ENCODE measurements around the gene PAPSS2.

Gene PAPSS2

DNA sequence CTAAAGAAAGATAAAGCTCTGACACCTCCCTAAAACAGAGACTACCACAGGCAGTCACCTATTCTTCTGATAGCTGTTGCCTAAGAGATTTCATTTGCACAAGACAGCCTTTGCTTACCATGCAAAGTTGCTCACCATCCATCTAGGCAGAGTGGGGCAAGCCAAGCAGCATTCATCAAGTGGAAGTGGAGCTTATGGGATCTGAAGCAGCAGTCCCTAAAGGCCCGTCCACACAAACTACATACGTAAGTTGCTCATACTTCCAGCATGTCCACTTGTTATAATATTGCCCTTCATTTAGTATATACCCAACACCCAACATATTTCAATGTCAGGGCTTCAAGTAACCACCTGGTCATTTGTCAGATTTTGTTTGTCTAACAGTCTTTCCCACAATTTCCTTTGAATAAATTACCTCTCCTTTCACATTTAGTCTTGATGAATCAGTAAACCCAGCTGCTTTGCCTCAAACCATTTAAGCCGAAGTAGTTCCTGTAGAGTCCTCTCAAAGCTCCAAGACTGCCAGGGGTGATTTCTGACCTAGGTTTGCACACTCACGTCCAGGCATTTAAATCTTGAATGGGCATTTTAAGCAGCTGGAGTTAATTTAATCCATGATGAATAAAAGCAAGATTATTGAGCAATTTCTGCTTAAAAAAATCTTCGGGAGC, 90.5 kb downstream of the PAPSS2 start:
- no peak for DNase-seq (ENCODE audit: low read depth in 2 of 2)

DNA sequence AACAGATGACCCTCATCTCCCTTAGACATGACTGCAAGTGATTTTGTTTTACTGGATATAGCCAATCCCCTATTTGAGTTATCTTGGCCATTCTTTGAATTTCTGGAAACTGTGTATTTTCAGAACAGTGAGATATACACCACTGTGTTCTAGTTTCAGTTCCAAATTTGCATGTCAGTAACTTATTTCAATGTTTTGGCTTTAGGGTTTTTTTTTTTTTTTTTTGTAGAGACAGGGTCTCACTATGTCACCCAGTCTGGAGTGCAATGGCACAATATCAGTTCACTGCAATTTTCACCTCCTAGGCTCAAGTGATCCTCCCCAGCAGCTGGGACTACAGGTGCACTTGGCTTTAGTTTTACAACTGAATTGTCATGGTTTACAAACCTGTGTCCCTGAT, 91.1 kb downstream of the PAPSS2 start:
- no peak for DNase-seq (ENCODE audit: low read depth in 2 of 2)

DNA sequence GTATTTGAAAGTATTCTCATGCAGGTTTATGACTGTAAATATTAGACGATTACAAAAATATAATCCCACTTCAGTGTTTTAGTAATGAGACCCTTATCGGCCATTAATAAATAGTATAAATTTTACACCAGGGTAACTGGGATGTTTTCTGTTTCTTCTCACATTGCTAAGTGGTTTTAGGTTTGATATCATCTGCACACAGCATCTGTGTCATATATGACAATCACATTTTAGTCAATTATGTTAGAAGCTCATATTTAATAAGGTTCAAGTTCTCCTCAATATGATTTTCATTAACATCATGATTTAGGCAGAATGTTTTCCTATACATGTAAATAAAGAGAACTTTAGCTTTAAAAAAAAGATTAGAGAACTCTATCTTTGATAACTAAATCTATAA, 91.6 kb downstream of the PAPSS2 start:
- no peak for DNase-seq (ENCODE audit: low read depth in 2 of 2)

DNA sequence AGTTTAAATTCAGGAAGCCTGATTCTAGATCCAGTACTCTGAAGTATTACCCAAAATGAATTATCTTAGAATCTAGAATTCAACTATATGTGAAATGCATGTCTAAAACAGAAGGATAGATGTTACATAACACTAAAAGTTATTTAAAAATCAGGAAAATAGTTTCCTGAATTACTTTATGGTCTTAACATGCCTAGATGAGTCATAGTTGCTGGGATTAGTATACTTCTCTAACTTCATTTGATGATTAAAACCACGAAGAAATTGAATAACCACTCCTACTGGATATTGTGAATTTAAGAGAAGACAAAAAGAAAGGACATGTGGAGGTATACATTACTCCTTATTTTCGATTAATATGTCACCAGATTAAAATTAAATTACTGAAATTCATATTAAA, 92.9 kb downstream of the PAPSS2 start:
- DNase-seq (ENCODE audit: low read depth in 2 of 2), result no peak

DNA sequence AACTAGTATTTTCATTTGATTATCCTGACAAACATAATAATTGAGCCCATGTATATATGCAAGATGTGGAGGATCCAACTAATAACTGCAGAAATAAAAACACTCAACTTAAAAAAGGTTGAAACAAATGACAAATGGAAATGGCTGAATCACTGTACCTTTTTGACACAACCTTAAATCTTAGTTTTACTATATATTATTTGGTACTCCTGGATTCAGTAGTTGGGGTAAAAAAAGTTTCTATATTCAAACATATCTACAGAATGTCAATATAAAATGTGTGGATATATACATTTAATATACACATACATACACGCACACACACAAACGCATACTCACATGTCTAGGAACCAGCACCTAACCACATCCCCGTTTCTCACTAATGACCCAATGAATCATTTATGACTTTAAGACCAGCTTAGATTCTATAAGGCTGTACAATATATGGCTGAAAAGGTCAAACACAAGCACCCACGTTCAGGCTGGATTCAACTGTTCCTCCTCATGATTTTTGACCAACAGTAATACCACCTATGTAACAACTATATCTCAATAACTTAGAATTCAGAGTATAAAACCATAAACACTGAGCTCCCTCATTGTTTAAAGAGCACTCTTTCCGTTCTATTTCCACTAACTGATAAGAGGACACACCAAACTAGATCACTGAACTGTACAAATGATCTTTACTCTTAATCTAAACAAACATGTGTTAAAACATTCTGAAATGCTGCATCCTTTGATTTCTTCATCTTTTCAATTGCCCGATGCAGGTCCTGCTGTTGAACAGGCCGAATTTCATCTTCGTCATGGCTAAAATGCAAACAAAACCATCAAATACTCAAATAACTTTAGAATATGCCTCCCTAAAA, 94.6 kb downstream of the PAPSS2 start:
- DNase-seq (ENCODE audit: low read depth in 2 of 2), result no peak

DNA sequence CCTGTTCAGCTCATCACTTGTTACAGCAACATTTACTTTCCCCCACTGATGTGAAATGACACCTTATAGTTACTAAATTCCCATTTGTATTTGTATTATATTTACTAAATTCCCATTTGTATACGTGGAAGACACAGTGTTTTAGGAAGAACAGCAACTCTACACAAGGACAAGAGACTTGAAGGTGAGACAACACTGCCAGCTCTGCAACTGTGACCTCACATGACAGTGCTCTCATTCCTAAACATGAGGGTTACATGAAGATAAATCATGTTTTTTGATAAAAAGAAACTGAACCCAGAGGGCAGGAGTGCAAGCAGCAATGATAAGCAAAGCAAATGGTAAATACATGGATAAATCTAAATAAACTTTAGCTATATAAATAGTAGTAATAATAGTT, 98.0 kb downstream of the PAPSS2 start:
- no peak for DNase-seq (ENCODE audit: low read depth in 2 of 2)

DNA sequence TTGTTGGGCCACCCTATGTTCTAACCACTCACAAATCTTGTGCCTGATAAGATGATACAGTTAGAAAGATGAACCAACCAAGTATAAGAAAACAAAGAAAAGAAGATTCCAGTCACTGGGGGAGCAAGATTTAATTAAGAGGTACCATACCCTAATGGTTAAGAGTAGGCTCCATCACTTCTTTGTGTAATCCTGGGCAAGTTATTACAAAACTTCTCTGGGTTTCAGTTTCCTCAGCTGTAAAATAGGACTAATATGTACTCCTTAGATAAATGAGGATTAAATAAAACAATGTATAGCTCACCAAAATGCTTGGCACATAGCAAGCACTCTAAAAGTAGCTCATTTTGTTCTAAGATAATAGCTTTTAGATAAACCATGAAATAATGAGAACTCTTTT, 99.9 kb downstream of the PAPSS2 start:
- DNase-seq (ENCODE audit: low read depth in 2 of 2), result no peak

DNA sequence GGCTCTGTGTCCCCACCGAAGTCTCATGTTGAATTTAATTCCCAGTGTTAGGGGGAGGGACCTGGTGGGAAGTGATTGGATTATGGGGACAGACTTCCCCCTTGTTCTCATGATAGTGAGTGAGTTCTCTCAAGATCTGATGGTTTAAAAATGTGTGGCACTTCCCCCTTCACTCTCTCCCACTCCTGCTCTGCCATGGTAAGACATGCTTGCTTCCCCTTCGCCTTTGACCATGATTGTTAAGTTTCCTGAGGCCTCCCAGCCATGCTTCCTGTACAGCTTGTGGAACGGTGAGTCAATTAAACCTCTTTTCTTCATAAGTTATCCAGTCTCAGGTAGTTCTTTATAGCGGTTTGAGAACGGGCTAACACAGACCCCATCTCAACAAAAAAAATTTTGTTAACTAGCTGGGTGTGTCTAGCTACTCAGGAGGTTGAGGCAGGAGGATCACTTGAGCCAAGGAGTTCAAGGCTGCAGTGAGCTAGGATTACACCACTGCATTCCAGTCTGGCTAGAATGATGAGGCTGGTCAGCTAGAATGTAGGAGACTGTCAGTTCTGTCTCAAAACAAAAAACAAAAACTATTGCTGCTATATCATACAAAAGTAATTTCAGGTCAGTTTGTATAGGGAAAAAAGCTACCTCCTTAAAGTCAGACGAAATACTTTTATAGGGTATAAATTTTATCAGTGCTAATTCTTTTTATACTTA, 100.7 kb downstream of the PAPSS2 start:
- no peak for DNase-seq (ENCODE audit: low read depth in 2 of 2)

DNA sequence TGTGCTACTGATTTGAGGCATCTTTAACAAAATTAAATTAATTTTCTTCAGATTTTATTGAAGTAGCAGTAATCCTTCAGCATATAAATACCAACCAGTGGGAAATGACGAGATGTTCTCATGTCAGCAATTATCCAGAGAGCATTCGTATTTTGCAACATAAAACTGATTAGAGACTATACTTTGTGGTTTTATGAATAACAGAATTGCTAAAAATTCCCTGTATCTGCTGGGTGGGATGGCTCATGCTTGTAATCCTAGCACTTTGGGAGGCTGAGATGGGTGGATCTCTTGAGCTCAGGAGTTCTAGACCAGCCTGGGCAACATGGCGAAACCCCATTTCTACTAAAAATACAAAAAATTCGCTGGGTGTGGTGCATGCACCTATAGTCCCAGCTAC, 101.5 kb downstream of the PAPSS2 start:
- DNase-seq (ENCODE audit: low read depth in 2 of 2), result no peak

DNA sequence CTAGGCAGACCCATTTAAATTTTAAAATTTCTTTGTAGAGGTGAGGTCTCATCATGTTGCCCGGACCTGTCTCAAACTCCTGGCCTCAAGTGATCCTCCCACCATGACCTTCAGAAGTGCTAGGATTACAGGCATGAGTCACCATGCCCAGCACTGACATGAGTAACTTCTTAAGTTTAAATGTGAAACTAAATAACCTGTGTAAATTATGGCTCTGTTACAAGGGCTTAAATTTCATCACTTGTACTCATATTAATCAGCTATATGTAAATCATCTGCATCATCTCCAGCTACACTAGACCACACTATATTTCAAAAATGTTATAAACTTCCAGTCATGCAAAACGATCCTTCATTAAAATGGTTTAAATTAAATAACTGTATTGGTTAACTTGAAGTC, 102.2 kb downstream of the PAPSS2 start:
- DNase-seq (ENCODE audit: low read depth in 2 of 2), result no peak

DNA sequence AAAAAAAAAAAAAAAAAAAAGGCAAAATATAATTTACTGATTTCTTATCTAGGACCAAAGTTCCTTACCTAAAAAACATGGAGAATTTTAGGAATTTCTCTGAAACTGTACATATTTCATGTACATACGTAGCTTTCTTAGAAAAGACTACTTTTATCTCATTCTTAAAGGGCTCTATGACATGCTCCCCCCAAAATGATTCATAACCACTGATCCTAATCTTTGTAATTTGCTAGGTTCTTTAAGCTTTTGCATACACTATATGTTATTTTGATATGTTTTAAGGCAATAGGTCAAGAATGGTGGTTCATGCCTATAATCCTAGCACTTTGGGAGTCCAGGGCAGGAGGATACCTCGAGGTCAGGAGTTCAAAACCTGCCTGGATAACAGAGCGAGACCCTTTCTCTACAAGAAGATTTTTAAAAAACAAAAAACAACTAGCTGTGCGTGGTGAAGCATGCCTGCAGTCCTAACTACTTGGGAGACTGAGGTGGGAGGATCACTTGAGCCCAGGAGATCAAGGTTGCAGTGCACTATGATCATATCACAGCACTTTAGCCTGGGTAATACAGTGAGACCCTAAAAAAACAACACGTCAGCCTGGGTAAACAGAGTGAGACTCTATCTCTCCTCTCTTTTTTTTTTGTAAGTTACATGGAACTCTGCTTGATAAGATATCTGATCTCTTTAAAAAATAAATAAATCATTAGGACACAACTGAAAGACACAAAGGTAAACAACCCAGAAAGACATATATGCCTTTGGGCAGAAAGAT, 103.6 kb downstream of the PAPSS2 start:
- no peak for DNase-seq (ENCODE audit: low read depth in 2 of 2)

DNA sequence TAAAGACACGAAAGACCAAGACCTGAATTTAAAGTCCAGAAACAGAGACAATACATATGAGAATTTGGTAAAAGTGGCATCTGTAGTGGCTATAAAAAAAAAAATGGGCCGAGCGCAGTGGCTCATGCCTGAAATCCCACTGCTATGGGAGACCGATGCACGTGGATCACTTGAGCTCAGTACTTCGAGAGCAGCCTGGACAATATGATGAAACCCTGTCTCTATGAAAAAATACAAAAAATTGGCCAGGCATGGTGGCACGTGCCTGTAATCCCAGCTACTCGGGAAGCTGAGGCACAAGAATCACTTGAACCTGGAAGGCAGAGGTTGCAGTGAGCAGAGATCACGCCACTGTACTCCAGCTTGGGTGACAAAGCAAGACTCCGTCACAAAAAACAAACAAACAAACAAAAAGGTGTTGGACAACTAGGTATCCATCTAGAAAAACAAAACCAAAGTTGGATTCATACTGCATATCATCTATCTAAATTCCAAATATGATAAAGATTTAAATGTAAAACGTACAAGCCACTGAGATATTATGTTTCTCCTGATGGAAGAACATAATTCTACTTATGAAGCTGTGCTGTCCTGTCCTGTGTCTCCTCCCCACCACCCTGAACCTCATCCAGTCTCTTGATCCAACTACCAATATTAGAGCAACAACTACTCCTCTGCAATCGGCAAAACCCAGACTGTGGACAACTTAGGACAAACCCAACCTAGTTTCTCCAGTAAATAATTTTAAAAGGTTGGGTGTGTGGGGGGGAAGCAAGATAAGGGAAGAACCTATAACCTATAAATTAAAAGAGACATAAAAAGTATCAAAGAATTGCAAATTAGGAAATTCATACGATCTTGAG, 104.6 kb downstream of the PAPSS2 start:
- DNase-seq (ENCODE audit: low read depth in 2 of 2), result no peak

DNA sequence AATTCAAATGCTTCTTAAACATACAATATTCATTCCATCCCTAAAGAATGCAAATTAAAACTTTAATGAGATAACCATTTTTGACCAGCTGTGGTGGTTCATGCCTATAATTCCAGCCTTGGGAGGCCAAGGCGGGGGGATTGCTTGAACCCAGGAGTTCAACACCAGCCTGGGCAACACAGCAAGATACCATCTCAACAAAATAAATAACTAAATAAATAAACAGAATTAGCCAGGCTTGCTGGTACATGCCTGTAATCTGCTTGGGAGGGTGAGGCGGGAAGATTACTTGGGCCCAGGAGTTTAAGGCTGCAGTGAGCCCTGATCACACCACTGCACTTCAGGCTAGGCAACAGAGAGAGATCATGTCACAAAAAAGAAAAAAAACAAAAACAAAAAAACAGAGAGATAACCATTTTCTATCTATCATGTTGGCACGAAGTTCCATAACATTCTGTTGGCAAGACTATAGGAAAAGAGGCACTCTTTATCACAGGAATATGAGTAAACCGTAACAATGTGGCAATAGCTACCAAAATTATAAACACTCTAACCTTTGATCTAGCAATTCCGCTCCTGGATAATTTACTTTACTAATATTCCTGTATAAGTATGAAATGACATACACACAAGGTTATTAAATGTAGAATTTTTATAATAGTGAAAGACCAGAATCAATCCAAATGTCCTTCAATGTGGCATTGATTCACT, 106.1 kb downstream of the PAPSS2 start:
- no peak for DNase-seq (ENCODE audit: low read depth in 2 of 2)

DNA sequence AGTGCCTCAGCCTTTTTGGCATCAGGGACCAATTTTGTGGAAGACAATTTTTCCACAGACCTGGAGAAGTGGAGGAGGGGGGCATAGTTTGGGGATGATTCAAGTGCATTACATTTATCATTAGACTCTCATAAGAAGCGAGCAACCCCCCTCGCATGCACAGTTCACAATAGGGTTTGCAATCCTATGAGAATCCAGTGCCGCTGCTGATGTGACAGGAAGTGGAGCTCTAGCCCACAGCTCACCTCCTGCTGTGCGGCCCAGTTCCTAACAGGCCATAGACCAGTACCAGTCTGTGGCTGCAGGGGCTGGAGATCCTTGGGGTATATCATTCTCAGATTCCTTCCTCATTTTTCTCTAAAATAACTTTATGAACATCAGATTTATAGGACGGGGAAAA, 107.6 kb downstream of the PAPSS2 start:
- DNase-seq (ENCODE audit: low read depth in 2 of 2), result no peak

DNA sequence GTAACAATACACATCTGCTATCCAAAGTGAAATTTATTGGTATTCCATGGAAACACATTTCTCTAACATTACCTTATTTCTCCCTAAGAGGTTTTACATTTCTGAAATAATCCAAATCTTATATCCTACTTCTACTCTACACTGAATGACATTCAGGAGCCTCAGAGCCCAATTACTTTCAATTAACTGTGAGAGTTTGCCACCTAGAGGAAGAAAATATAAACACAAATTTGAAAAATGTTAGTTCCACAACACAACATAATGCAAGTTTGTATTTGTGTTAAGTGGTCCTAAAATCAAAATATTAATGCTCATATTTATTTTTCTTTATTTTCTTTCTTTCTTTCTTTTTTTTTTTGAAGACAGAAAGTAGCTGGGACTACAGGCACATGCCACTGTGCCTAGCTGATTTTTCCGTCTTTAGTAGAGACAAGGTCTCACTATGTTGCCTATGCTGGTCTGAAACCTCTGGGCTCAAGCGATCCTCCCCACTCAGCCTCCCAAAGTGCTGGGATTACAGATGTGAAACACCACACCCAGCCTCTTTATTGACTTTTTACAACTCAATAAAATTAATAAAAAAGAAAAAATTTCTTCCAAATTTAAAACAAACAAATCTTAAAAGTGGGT, 112.3 kb downstream of the PAPSS2 start:
- no peak for DNase-seq (ENCODE audit: low read depth in 2 of 2)

DNA sequence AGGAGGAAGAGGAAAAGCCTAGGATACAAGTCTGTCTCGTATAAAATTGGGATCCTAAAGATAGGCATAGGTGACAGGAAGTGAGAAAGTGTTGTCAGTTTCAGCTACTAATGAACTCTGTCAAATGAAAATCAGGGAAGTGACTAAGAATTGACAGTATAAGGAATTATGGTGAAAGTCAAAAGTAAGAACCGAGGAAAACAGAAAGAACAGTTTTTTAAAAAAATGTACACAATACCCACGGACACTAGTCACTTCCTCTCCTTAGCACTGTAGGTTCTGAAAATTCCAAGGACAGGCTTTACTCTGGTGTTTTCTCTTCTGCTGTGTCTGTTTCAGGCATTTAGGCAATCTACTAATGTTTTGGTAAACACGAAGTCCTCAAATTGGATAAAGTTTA, 116.1 kb downstream of the PAPSS2 start:
- no peak for DNase-seq (ENCODE audit: low read depth in 2 of 2)

DNA sequence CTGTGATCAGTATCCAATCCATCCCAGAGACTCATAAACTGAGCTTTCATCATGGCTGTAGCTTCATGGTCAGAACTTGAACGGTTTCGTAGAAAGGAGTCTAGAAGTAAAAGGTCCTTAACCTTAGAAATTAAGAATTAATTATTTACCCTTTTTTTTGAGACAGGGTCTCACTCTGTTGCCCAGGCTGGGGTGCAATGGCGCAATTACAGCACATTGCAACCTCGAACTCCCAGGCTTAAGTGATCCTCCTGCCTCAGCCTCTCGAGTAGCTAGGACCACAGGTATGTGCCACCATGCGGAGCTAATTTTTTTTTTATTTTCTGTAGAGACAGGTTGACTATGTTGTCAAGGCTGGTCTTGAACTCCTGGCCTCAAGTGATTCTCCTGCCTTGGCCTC, 116.7 kb downstream of the PAPSS2 start:
- DNase-seq (ENCODE audit: low read depth in 2 of 2), result no peak

DNA sequence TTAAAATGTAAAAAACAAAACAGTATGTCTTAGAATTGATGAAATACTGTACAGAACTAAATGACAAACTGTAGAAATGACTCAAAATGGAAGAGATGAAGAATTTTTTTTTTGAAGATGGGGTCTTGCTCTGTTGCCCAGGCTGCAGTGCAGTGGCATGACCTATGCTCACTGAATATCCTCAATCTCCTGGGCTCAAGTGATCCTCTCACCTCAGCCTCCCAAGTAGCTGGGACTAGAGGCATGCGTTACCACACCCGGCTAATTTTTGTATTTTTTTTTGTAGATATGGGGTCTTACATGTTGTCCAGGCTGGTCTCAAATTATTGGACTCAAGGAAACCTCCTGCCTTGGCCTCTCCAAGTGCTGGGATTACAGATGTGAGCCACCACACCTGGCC, 121.9 kb downstream of the PAPSS2 start:
- DNase-seq (ENCODE audit: low read depth in 2 of 2), result no peak

DNA sequence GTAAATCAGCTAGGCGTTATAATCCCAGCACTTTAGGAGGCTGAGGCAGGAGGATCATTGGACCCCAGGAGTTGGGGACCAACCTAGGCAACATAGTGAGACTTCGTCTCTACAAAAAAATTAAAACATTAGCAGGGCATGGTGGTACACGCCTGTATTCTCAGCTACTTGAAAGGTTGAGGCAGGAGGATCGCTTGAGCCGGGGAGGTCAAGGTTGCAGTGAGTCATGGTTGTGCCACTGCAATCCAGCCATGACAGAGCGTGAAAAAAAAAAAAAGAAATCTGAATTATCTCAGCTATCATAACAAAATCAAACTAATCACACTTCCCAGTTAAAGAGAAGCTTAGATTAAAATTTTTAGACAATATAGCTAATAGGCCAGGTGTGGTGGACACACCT, 123.0 kb downstream of the PAPSS2 start:
- DNase-seq (ENCODE audit: low read depth in 2 of 2), result no peak

DNA sequence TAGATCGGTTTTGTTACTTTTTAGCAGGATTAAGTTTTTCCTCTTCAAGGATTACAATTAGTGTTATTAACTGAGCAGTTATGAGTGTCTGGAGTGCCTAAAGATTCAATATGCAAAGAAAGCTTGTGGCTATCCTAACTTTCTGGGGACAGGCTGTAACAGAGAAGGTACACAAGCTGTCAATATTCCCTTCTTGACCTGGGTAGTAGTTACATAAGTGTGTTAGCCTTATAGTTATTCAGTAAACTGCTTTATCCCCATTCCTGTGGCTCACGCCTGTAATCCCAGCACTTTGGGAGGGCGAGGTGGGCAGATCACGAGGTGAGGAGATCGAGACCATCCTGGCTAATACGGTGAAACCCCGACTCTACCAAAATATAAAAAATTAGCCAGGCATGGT, 126.7 kb downstream of the PAPSS2 start:
- DNase-seq (ENCODE audit: low read depth in 2 of 2), result no peak
